Ascending aorta (tissue), 2 donors: ENCODE measurements around the gene DUSP23. TPM values are rescaled to one million over a fixed set of nuclear protein-coding genes. Genes with fewer than 3 reads are reported as not detected.

Experiments
- DNase-seq, 2 donors: peaks; one replicate each; pipeline ENCODE4 v3.0.0-alpha.2; 2019; ENCODE audit warnings: low spot score in 2 of 2
- H3K27ac ChIP-seq, 2 donors: fragments of 200-600 bp; sonication (generic); one replicate each; pipeline ENCODE4 v1.5.1; 2016 to 2017; ENCODE audit warnings: mild to moderate bottlenecking in 1 of 2
- H3K27me3 ChIP-seq: fragments of 200-600 bp; sonication (generic); one replicate; pipeline ENCODE4 v1.5.1; 2017
- H3K36me3 ChIP-seq, 2 donors: fragments of 200-600 bp; sonication (generic); one replicate each; pipeline ENCODE4 v1.5.1; 2016
- H3K4me1 ChIP-seq, 2 donors: fragments of 200-600 bp; sonication (generic); one replicate each; pipeline ENCODE4 v1.5.1; 2016 to 2017; ENCODE audit warnings: mild to moderate bottlenecking in 1 of 2
- H3K4me3 ChIP-seq, 2 donors: fragments of 200-600 bp; sonication (generic); one replicate each; pipeline ENCODE4 v1.5.1; 2016 to 2017; ENCODE audit warnings: mild to moderate bottlenecking in 1 of 2
- H3K9me3 ChIP-seq, 2 donors: fragments of 200-600 bp; sonication (generic); one replicate each; pipeline ENCODE4 v1.5.1; 2016
- intact Hi-C: fragments of 100-400 bp; cut with DNase I; formaldehyde crosslinking; loops from one replicate; pipeline ENCODE4 v1.15.1; 2023
- total RNA-seq: library from RNA; depleted of rRNA; stranded (reverse); fragments of >200 nt; gene quantifications from one replicate; pipeline ENCODE4 v1.1.0, GENCODE V29; 2016
- TF ChIP-seq, protein P1 (sequence below), 3 experiments: fragments of 200-600 bp in 2 of 3; fragments of 450-650 bp in 1 of 3; sonication (generic) in 2 of 3; IDR thresholded peaks; one replicate each; pipeline ENCODE4 v1.5.1; 2016 to 2019; ENCODE audit warnings: antibody characterized with exemption in 3 of 3, mild to moderate bottlenecking in 1 of 3, moderate library complexity in 1 of 3

DUSP23 gene
- total RNA-seq, 1 donor from 2014 or later: 549 TPM

DNA sequence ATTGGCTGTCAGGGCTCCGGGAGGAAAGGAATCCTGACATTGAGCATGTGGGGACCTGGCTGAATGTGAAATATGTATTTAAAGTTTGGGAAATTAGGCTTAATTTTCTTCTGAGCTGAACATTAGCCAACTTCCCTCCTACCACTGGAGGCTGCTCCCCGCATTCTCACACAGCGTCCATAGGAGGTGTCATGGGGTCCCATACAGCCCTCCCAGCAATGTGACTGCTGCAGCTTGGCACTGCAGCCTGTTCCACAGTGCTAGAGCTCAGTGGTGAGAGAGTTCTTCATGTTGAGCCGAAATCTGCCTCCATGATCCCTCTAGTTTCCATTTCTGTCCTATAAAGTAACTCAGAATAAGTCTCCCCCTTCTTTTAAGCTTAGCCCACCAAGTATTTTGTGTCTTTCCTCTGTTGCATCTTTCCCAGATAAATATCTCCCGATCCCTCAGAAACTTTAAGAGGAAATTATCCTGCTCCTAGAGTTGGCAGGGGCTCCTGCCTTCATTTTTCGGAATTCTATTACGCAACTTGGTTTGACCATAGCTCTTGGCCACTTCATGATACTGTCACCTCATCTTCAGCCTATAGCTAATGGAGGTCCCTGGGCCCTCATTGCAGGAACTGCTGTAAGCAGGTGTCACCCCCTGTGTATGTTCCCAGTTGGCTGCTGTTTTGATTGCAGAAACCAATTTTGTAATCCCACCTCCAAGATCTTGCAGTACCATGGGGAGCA, 23.4 kb downstream of the DUSP23 start:
- no peaks in the 10 kb centered on the region for H3K4me1 ChIP-seq
- no peaks in the 10 kb centered on the region for H3K36me3 ChIP-seq
- intact Hi-C loops: no loop called here
- no peaks in the 10 kb centered on the region for H3K27me3 ChIP-seq
- DNase-seq: no peak
- H3K27ac ChIP-seq: no peak overlapping the region
- H3K4me3 ChIP-seq: no peak overlapping the region
- no peaks in the 10 kb centered on the region for H3K9me3 ChIP-seq
- TF ChIP-seq, protein P1, sequence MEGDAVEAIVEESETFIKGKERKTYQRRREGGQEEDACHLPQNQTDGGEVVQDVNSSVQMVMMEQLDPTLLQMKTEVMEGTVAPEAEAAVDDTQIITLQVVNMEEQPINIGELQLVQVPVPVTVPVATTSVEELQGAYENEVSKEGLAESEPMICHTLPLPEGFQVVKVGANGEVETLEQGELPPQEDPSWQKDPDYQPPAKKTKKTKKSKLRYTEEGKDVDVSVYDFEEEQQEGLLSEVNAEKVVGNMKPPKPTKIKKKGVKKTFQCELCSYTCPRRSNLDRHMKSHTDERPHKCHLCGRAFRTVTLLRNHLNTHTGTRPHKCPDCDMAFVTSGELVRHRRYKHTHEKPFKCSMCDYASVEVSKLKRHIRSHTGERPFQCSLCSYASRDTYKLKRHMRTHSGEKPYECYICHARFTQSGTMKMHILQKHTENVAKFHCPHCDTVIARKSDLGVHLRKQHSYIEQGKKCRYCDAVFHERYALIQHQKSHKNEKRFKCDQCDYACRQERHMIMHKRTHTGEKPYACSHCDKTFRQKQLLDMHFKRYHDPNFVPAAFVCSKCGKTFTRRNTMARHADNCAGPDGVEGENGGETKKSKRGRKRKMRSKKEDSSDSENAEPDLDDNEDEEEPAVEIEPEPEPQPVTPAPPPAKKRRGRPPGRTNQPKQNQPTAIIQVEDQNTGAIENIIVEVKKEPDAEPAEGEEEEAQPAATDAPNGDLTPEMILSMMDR (IDR thresholded peaks at IDR 0.05): no peak

DNA sequence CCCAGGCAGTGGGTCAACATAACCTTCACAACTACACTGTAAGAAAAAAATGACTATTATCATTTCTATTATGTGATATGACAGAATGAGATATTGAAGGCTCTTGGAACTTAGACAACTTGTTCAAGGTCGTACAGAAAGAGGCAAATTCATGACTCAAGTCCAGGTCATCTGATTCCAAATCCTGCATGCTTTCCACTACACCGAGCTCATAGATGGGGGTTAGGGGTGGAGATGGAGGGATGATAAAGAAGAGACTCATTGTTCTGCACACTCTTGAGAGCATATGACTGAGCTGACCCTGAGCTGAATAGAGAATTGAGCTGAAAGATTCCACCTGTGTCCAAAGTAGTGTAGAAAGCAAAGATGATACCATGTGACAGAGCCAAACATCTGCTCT, 24.2 kb downstream of the DUSP23 start:
- TF ChIP-seq, protein P1 (IDR thresholded peaks at IDR 0.05): no peak
- Histone ChIP-seq H3K9me3 (no peaks in the 10 kb centered on the region), H3K27ac (no peak overlapping the region), H3K36me3 (no peaks in the 10 kb centered on the region), H3K4me3 (no peak overlapping the region), H3K27me3 (no peaks in the 10 kb centered on the region), H3K4me1 (no peaks in the 10 kb centered on the region)
- intact Hi-C loops: no loop called here
- no peak for DNase-seq

DNA sequence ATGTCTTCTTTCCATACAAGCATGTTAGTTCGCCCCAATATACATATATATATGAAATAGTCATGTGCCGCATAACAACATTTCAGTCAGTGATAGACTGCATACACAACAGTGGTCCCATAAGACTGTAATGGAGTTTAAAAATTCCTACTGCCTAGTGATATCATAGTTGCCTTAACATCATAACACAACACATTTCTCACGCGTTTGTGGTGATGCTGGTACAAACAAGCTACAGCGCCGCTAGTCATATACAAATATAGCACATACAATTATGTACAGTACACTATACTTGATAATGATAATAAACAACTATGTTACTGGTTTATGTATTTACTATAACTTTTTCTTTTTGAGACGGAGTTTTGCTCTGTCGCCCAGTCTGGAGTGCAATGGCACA, 35.2 kb downstream of the DUSP23 start:
- Histone ChIP-seq H3K9me3 (no peaks in the 10 kb centered on the region), H3K4me1 (no peaks in the 10 kb centered on the region), H3K4me3 (no peak overlapping the region), H3K27me3 (no peaks in the 10 kb centered on the region), H3K27ac (no peak overlapping the region), H3K36me3 (no peaks in the 10 kb centered on the region)
- no peak for DNase-seq
- intact Hi-C loops: no loop called here
- TF ChIP-seq, protein P1 (IDR thresholded peaks at IDR 0.05): no peak

DNA sequence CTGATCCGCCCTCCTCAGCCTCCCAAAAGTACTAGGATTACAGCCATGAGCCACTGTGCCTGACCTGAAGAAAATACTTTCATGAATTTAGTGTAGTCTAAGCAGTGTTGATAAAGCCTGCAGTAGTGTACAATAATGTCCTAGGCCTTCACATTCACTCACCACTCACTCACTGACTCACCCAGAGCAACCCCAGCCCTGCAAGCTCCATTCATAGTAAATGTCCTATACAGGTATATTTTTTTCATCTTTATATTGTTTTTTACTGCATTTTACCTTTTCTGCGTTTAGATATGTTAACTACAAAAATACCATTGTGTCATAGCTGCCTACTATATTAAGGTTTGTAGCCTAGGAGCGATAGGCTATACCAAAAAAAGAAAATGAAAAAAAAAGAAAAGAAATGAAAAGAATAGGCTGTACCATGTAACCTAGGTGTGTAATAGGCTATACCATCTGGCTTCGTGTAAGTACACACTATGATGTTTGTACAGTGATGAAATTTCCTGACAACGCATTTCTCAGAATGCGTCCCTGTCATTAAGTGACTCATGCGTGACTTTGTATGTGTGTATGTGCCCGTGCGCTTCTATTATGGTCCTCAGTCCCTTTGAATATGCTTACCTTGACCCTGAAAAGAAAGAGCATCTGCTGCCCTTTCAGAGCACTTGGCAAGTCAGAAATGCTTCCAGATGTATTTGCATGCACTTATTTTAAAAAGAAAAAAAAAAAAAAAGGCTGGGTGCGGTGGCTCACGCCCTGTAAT, 36.7 kb downstream of the DUSP23 start:
- no peaks in the 10 kb centered on the region for H3K9me3 ChIP-seq
- no peak overlapping the region for H3K27ac ChIP-seq
- intact Hi-C loops: no loop called here
- no peak overlapping the region for H3K4me3 ChIP-seq
- TF ChIP-seq, protein P1 (IDR thresholded peaks at IDR 0.05): no peak
- H3K4me1 ChIP-seq: no peaks in the 10 kb centered on the region
- no peaks in the 10 kb centered on the region for H3K36me3 ChIP-seq
- no peaks in the 10 kb centered on the region for H3K27me3 ChIP-seq
- DNase-seq: no peak

DNA sequence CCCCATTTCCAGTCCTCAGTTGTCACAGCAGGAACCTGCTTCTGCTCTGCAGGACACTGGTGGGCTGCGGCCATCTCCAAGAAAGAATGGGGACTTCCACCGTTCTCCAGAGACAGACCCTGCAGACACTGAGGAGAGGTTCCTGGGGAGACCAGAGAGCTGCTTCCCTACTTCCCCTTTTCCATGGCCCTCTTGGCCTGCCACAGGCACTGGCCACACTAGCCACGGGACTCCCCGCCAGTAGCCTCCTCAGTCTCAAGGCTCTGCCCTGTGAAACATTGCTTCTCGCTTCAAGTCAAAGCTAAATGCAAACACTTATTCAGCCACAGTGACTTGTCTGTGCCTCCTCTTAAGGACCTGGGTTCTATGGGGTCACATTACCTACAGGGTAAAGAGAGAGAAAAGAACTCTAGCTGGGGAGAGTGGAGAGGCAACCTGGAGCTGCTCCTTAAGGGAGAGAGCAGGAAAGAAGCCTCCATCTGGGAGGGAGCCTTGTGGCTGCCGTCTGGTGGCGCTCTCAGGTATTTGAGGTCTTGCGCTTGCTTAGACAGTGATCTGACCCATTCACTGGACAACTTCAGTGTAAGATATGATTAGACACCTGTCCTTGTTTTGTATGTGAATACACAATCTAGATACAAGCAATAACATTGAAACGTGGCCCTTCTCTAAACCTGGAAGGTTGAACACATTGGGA, 40.6 kb downstream of the DUSP23 start:
- H3K4me1 ChIP-seq: no peaks in the 10 kb centered on the region
- TF ChIP-seq, protein P1 (IDR thresholded peaks at IDR 0.05): no peak
- DNase-seq: no peak
- H3K9me3 ChIP-seq: no peaks in the 10 kb centered on the region
- H3K27ac ChIP-seq: no peak overlapping the region
- H3K36me3 ChIP-seq: no peaks in the 10 kb centered on the region
- intact Hi-C loops: no loop called here
- H3K27me3 ChIP-seq: no peaks in the 10 kb centered on the region
- H3K4me3 ChIP-seq: no peak overlapping the region
